Endothelial cell of hepatic sinusoid (primary cell): ENCODE results near the gene TAX1BP1.

Source experiments
- in situ Hi-C: cut with HindIII; loops from 2 replicates; pipeline ENCODE4 v1.10.0; 2017; ENCODE audit warnings: low sequenced_read_pairs

Gene TAX1BP1

GRCh38 chr7:27737616-27738015, 2.3 kb upstream of the TAX1BP1 start:
- in situ Hi-C loops = no loop called here

- in situ Hi-C loops = no loop called here
Observed at GRCh38 chr7:27739301-27739908, 557 bp upstream of the TAX1BP1 start.

- in situ Hi-C loops = loop anchor here (5.0 kb wide), 1 partner anchor 518 kb away; no protein-coding TSS in a partner anchor
Observed at GRCh38 chr7:27740449-27741086, 606 bp downstream of the TAX1BP1 start.

GRCh38 chr7:27742091-27742710, 2.2 kb downstream of the TAX1BP1 start:
- in situ Hi-C loops = loop anchor here (5.0 kb wide), 1 partner anchor 520 kb away; no protein-coding TSS in a partner anchor

DNA sequence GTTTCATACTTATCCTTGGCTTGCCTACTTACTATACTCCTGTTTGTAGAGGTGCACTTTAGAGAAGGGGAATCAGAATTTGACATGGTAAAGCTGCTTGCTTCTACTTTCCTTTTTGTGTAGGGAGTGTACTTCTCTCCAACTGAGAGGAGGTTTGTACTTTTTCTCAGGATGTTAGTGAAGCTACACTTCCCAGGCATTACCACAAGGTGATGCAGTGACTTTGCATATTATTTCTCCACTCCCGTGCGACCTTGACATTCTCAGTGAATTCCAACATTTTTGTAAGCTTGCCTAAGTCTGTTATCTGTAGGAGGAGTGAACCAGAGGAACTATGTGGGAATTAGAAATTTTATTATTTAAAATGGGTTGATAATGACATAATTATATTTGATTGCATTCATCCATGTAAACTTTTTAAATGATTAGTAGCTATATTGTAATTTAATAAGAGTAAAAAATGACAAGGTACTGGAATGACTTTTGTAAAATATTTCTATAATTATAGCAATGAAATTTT, 5.2 kb downstream of the TAX1BP1 start:
- in situ Hi-C loops = no loop called here

GRCh38 chr7:27746486-27746885, 6.5 kb downstream of the TAX1BP1 start:
- in situ Hi-C loops = no loop called here

DNA sequence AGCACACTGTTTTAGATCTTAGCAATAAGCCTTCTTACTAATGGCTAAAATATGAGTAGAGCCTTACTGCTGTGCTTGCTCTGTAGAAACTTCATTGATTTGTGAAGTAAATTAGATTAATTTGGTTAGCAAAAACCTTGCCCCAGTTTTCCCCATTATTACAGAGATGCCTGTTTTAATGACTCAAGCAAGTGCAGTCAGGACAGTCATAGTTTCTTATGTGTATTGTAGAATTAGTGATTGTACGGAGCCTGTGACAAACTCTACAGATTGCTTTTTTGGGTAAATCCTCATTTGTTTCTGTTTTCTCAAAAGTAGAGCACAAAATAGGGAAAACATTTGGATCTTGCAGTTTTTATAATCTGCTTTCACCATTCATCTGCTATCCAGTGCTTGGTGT, 7.0 kb downstream of the TAX1BP1 start:
- in situ Hi-C loops = no loop called here

GRCh38 chr7:27747589-27748368, 7.8 kb downstream of the TAX1BP1 start:
- in situ Hi-C loops = no loop called here

DNA sequence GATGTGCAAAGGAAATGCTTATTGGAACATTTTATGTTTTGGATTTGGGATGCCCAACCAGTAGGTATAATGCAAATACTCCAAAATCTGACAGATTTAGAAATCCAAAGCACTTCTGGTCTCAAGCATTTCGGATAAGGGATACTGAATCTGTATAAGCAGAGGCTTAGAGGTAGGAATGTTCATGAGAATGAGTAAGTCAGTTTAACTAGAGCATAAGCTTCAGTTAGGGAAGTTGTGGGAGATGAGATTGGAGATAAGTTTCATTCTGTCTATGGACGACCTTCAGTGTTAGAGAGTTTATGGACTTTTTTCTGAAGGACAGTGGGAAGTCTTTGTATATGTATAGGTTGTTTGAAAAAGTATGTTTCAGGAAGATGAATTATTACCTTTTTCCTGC, 10.4 kb downstream of the TAX1BP1 start:
- in situ Hi-C loops = no loop called here

DNA sequence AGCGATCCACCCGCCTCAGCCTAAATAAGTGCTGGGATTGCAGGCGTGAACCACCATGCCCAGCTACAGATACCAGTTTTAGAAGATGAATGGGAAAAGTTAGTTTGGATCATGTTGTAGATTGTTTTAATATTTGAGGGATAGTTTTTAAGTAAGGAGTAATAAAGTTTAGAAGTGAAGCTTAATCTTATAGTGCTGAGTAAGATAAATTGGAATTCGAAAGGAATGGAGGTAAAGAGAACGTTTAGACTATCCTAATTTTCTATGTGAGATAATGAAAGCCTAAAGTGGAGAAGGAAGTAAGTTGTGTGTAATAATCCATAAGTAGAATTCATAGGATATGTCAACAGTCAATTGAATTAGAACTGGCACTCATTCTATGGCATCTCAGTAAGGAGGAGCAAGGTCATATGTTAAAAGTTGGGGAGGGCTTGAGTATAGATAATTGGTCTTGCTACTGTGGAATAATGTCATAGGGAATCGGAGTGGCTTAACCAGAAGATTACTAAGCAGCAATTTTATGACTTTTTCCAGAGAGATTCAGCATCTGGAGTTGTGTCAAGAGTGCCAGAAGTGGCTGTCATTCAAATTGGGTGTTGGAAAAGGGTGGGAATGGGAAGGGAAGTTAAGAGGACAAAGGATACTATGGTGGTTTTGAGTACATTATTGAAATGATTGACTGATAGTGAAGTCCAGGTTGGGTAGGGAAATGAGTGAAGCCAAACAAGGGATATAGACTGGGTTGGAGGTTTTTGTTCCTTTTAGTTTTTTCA, 12.1 kb downstream of the TAX1BP1 start:
- in situ Hi-C loops = no loop called here

- in situ Hi-C loops = no loop called here
Observed at GRCh38 chr7:27753863-27754262, 13.9 kb downstream of the TAX1BP1 start.

GRCh38 chr7:27756298-27756697, 16.3 kb downstream of the TAX1BP1 start:
- in situ Hi-C loops = no loop called here

GRCh38 chr7:27759491-27759890, 19.5 kb downstream of the TAX1BP1 start:
- in situ Hi-C loops = no loop called here

GRCh38 chr7:27762062-27762461, 22.1 kb downstream of the TAX1BP1 start:
- in situ Hi-C loops = no loop called here

DNA sequence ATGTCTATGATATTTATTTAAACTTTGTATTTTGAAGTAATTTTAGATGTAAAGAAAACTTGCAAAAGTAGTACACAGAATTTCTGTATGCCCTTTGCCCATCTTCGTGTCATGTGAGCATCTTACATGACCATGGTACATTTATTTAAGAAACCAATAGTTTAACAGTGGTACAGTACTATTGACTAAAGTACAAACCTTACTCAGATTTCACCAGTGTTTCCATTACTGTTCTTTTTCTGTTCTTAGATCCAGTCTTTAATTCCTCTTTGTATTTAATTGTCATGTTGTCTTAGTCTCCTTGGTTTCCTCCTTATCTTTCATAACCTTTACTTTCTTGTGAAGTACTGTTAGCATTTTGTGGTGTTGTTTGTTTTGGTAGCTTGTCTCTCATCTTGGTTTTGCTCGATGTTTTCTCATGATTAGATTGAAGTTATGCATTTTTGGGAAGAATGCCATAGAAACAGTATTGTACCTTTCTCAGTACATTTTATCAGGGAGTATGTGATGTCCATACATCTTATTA, 24.1 kb downstream of the TAX1BP1 start:
- in situ Hi-C loops = no loop called here

DNA sequence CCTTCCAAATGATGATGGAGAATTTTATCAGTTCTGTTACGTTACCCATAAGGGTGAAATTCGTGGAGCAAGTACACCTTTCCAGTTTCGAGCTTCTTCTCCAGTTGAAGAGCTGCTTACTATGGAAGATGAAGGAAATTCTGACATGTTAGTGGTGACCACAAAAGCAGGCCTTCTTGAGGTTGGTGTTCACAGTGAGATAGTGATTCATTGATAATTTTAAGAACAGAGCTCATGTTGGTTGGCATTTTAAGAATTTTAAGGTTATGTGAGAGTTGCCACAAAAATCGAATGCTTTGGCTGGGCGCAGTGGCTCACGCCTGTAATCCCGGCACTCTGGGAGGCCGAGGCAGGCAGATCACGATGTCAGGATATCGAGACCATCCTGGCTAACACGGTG, 25.9 kb downstream of the TAX1BP1 start:
- in situ Hi-C loops = no loop called here

- in situ Hi-C loops = no loop called here
Observed at GRCh38 chr7:27767374-27767773, 27.4 kb downstream of the TAX1BP1 start.

DNA sequence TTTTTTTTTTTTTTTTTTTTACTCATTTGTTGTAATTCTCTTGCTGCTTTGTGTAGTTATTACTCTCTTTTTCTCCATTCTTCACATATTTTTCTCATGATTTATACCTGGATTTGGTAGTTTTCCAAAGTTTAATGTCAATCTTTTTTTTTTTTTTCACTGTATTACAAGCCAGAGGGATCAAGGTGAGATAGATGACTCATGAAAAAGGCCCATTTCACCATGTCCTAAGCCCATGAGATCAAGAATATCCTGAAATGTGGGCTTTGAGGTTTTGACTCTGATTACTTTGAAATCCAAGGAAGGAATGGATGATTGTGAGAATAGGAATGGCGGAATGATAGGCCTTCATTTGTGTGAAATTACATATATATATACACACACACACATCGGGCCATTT, 31.1 kb downstream of the TAX1BP1 start:
- in situ Hi-C loops = no loop called here

GRCh38 chr7:27774717-27775328, 34.9 kb downstream of the TAX1BP1 start:
- in situ Hi-C loops = no loop called here

- in situ Hi-C loops = no loop called here
Observed at GRCh38 chr7:27775782-27776181, 35.8 kb downstream of the TAX1BP1 start.
